T-cell (primary cell): ENCODE measurements around the gene KRT79. TPM values are rescaled to one million over a fixed set of nuclear protein-coding genes. Genes with fewer than 3 reads are reported as not detected.

Source experiments
- ATAC-seq, 4 experiments: fragments of 200-7000 bp in 3 of 4; fragments of 150-1000 bp in 1 of 4; cut with Tn5 transposase; replicated peaks in 1 of 4; 1 replicate in 3 of 4; 2 replicates in 1 of 4; pipeline ENCODE4 v1.10.0; 2021; ENCODE audit warnings: moderate library complexity in 3 of 4, mild to moderate bottlenecking in 2 of 4, moderate number of reproducible peaks in 1 of 4
- CTCF ChIA-PET, 2 donors: fragments of 300-600 bp; sonication (Branson Sonifier 250); formaldehyde crosslinking; loops; one replicate each; lab custom pipeline; 2022; ENCODE audit warnings: antibody characterized with exemption in 2 of 2; lab: Charles Lee
- POLR2A ChIA-PET, 2 donors: fragments of 300-600 bp; sonication (Branson Sonifier 250); formaldehyde crosslinking; loops; one replicate each; lab custom pipeline; 2022; ENCODE audit warnings: antibody characterized with exemption in 2 of 2; lab: Charles Lee
- DNase-seq, 35 experiments: peaks; one replicate each; pipeline versions ENCODE4 v3.0.0 to v3.0.0-alpha.2; 2013 to 2023
- H3K27ac ChIP-seq: one replicate; pipeline ENCODE4 v1.5.1; 2013; ENCODE audit warnings: low read length
- H3K27me3 ChIP-seq, 2 experiments: replicated peaks in 1 of 2; 1 replicate in 1 of 2; 2 replicates in 1 of 2; pipeline versions ENCODE4 v1.6.1 to v1.7.0; 2013; ENCODE audit warnings: low read length in 1 of 2, mixed read lengths in 1 of 2; ENCODE audit not compliant: control insufficient read depth in 2 of 2, insufficient read depth in 2 of 2; ENCODE audit errors: extremely low read depth in 1 of 2
- H3K36me3 ChIP-seq, 2 donors: 1 replicate in 1 of 2; 2 replicates in 1 of 2; pipeline versions ENCODE4 v1.6.1 to v1.7.0; 2013; ENCODE audit warnings: low read length in 1 of 2; ENCODE audit not compliant: control insufficient read depth in 2 of 2, insufficient read depth in 1 of 2; ENCODE audit errors: extremely low read depth in 1 of 2
- H3K4me1 ChIP-seq, 2 experiments: 1 replicate in 1 of 2; 2 replicates in 1 of 2; pipeline versions ENCODE4 v1.6.1 to v1.7.0; 2013; ENCODE audit warnings: low read length in 2 of 2, mixed read lengths in 1 of 2; ENCODE audit not compliant: insufficient read depth in 2 of 2, control insufficient read depth in 1 of 2; ENCODE audit errors: extremely low read depth in 1 of 2
- H3K4me3 ChIP-seq, 2 donors: 1 replicate in 1 of 2; 2 replicates in 1 of 2; pipeline versions ENCODE4 v1.5.1 to v1.7.0; 2013; ENCODE audit warnings: mild to moderate bottlenecking in 2 of 2, low read length in 1 of 2, moderate library complexity in 1 of 2; ENCODE audit not compliant: control insufficient read depth in 1 of 2; ENCODE audit errors: extremely low read depth in 1 of 2
- H3K9me3 ChIP-seq: 2 replicates; pipeline ENCODE4 v1.7.0; 2013
- H3K27ac Mint-ChIP-seq, 2 donors: one replicate each; pipeline ENCODE4 v1.8.0; 2020 to 2021; ENCODE audit warnings: mild to moderate bottlenecking in 2 of 2, mixed read lengths in 2 of 2
- H3K27me3 Mint-ChIP-seq, 2 donors: one replicate each; pipeline ENCODE4 v1.8.0; 2021 to 2022; ENCODE audit warnings: mixed read lengths in 2 of 2
- H3K36me3 Mint-ChIP-seq: one replicate; pipeline ENCODE4 v1.8.0; 2021; ENCODE audit warnings: mixed read lengths
- H3K4me1 Mint-ChIP-seq, 3 donors: one replicate each; pipeline ENCODE4 v1.8.0; 2020 to 2022; ENCODE audit warnings: mixed read lengths in 3 of 3, mild to moderate bottlenecking in 1 of 3
- H3K4me3 Mint-ChIP-seq, 3 donors: one replicate each; pipeline ENCODE4 v1.8.0; 2020 to 2022; ENCODE audit warnings: mild to moderate bottlenecking in 3 of 3, mixed read lengths in 3 of 3, moderate library complexity in 3 of 3
- H3K9me3 Mint-ChIP-seq, 3 donors: one replicate each; pipeline ENCODE4 v1.8.0; 2020 to 2022; ENCODE audit warnings: mixed read lengths in 3 of 3
- WGBS: methylation state at CpG from one replicate; pipeline ENCODE4 v1.1.5; 2013; ENCODE audit warnings: missing lambda C conversion rate; ENCODE audit not compliant: insufficient coverage; 5-methylcytosine and 5-hydroxymethylcytosine counted together
- total RNA-seq, 35 experiments: library from RNA in 6 of 35; stranded (reverse) in 6 of 35; fragments of 120-200 nt in 1 of 35; gene quantifications; one replicate each; pipeline versions ENCODE4 v1.2.1 to v1.2.4 and lab custom pipeline; 2013 to 2026

The KRT79 gene
- total RNA-seq, 5 donors from 2014 or later (not counting 1 experiment from before 2014, with no cell fraction given): 0.28 TPM; not detected in 4

DNA sequence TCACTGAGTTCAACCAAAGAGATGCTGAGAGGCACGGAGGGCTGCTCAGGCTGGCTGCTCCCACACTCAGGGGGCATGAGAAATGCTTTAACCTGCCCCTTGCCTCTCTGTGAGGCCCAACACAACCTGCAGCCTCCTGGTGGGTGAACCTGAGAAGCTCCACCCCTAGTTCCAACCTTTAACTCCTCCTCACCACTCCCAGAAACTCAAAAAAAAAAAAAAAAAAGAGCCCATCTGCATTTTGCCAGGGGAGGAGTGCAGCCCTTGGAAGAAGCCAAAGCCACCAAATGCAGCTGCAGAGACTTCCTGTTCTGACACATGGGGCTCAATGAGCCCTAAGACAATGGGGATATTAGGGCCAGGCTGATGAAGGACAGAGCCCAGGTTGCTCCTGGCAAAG, 29.1 kb downstream of the KRT79 start:
- no peaks in the 10 kb centered on the region for H3K4me1 Mint-ChIP-seq
- no peak overlapping the region for H3K4me3 Mint-ChIP-seq
- peaks cover 0 to 14% of the 10 kb centered on the region in 2 experiments for H3K27me3 ChIP-seq
- no peaks in the 10 kb centered on the region for H3K9me3 Mint-ChIP-seq
- POLR2A ChIA-PET: no interaction called here
- H3K4me3 ChIP-seq: no peak overlapping the region
- H3K36me3 Mint-ChIP-seq: no peaks in the 10 kb centered on the region
- no peak overlapping the region for H3K27ac Mint-ChIP-seq
- H3K27me3 Mint-ChIP-seq: peaks cover 0 to 6% of the 10 kb centered on the region in 2 donors
- H3K27ac ChIP-seq: no peak overlapping the region
- H3K4me1 ChIP-seq: no peaks in the 10 kb centered on the region
- no peaks in the 10 kb centered on the region for H3K9me3 ChIP-seq
- WGBS: 25% methylated on average over 1 of the region's 1 CpG
- no peak for DNase-seq
- no peak for ATAC-seq
- H3K36me3 ChIP-seq: no peaks in the 10 kb centered on the region
- CTCF ChIA-PET: no interaction called here

DNA sequence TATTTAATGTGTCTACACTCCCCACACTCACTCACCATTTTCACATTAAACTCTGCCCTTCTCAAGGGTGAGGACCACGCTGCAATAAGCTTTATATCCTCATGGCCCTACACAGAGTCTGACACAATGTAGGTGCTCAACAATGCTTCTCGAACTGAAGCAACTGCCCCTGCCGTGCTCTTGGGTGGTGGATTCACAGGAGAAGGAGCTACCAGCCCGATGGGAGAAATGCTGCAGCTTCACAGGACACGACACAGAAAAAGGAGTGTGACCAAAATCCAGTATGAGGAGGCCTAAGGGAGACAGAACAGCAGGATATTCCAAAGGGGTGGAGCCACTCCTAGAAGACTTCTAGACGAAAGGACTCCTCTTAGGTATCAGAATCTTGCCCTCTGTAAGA, 31.7 kb downstream of the KRT79 start:
- Mint-ChIP-seq H3K4me1 (no peaks in the 10 kb centered on the region), H3K36me3 (no peaks in the 10 kb centered on the region), H3K4me3 (no peak overlapping the region), H3K27me3 (peaks cover 0 to 4% of the 10 kb centered on the region in 2 donors), H3K9me3 (no peaks in the 10 kb centered on the region), H3K27ac (no peak overlapping the region)
- Histone ChIP-seq H3K27ac (no peak overlapping the region), H3K27me3 (peaks cover 0 to 11% of the 10 kb centered on the region in 2 experiments), H3K4me1 (no peaks in the 10 kb centered on the region), H3K9me3 (no peaks in the 10 kb centered on the region), H3K4me3 (no peak overlapping the region), H3K36me3 (no peaks in the 10 kb centered on the region)
- DNase-seq: no peak
- ChIA-PET POLR2A (no interaction called here), CTCF (no interaction called here)
- no peak for ATAC-seq
- WGBS: 61% methylated on average over 4 of the region's 6 CpGs

GRCh38 chr12:52801773-52802172, 32.3 kb downstream of the KRT79 start:
- Histone ChIP-seq H3K4me3 (no peak overlapping the region), H3K9me3 (no peaks in the 10 kb centered on the region), H3K27me3 (peaks cover 0 to 8% of the 10 kb centered on the region in 2 experiments), H3K4me1 (no peaks in the 10 kb centered on the region), H3K27ac (no peak overlapping the region), H3K36me3 (no peaks in the 10 kb centered on the region)
- 59% methylated on average over 2 of the region's 3 CpGs for WGBS
- Mint-ChIP-seq H3K36me3 (no peaks in the 10 kb centered on the region), H3K27ac (no peak overlapping the region), H3K27me3 (peaks cover 0 to 4% of the 10 kb centered on the region in 2 donors), H3K9me3 (no peaks in the 10 kb centered on the region), H3K4me1 (no peaks in the 10 kb centered on the region), H3K4me3 (no peak overlapping the region)
- CTCF ChIA-PET: no interaction called here
- ATAC-seq (no peak), DNase-seq (no peak)
- POLR2A ChIA-PET: no interaction called here

DNA sequence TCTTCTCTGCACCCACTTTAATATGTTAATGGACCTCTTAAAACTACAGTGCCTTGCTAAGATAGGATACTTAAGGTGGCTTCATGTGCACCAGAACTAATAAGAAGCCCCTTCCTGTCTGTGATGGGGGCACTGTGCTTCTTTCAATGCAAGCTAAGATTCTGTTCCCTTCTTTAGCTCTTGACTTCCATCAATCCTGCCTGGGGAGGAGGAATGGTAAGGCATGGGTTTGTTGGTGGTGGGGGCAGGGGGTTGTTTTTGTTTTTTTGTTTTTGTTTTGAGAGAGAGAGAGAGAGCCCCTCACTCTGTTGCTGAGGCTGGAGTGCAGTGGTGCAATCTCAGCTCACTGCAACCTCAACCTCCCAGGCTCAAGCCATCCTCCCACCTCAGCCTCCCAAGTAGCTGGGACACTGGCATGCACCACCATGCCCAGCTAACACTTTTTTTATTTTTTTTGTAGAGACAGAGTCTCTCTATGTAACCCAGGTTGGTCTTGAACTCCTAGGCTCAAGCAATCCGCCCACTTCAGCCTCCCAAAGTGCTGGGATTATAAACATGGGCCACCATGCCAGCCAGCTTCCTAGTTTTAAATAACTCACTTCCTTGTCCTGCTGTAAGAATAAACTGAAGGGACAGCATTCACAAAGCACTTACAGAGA, 33.7 kb downstream of the KRT79 start:
- Histone ChIP-seq H3K27me3 (peaks cover 0 to 10% of the 10 kb centered on the region in 2 experiments), H3K4me3 (no peak overlapping the region), H3K9me3 (no peaks in the 10 kb centered on the region), H3K36me3 (no peaks in the 10 kb centered on the region), H3K27ac (no peak overlapping the region), H3K4me1 (no peaks in the 10 kb centered on the region)
- H3K27me3 Mint-ChIP-seq: no peaks in the 10 kb centered on the region
- DNase-seq: no peak
- ChIA-PET CTCF (interaction anchor here in 1 of 2 donors (0.6 kb wide), 1 partner anchor 807 kb away, joined by 3 read pairs; no protein-coding TSS in a partner anchor), POLR2A (no interaction called here)
- ATAC-seq: no peak
- no peaks in the 10 kb centered on the region for H3K9me3 Mint-ChIP-seq
- no peaks in the 10 kb centered on the region for H3K36me3 Mint-ChIP-seq
- H3K4me3 Mint-ChIP-seq: no peak overlapping the region
- 67% methylated on average over 1 of the region's 1 CpG for WGBS
- H3K27ac Mint-ChIP-seq: no peak overlapping the region
- H3K4me1 Mint-ChIP-seq: no peaks in the 10 kb centered on the region

GRCh38 chr12:52799505-52800211, 34.5 kb downstream of the KRT79 start:
- Histone ChIP-seq H3K27ac (no peak overlapping the region), H3K27me3 (peaks cover 0 to 10% of the 10 kb centered on the region in 2 experiments), H3K4me3 (no peak overlapping the region), H3K36me3 (no peaks in the 10 kb centered on the region), H3K9me3 (no peaks in the 10 kb centered on the region), H3K4me1 (no peaks in the 10 kb centered on the region)
- Mint-ChIP-seq H3K27ac (no peak overlapping the region), H3K27me3 (no peaks in the 10 kb centered on the region), H3K9me3 (no peaks in the 10 kb centered on the region), H3K4me3 (no peak overlapping the region), H3K36me3 (no peaks in the 10 kb centered on the region), H3K4me1 (peaks cover 0 to 1% (median 0%) of the 10 kb centered on the region in 3 donors)
- ChIA-PET POLR2A (no interaction called here), CTCF (no interaction called here)
- no peak for ATAC-seq
- DNase-seq: no peak
- WGBS: 68% methylated on average over 4 of the region's 5 CpGs

GRCh38 chr12:52798671-52799504, 35.2 kb downstream of the KRT79 start:
- H3K9me3 Mint-ChIP-seq: no peaks in the 10 kb centered on the region
- no peaks in the 10 kb centered on the region for H3K36me3 Mint-ChIP-seq
- no peaks in the 10 kb centered on the region for H3K27me3 Mint-ChIP-seq
- Histone ChIP-seq H3K27me3 (peaks cover 0 to 8% of the 10 kb centered on the region in 2 experiments), H3K36me3 (no peaks in the 10 kb centered on the region), H3K4me3 (no peak overlapping the region), H3K27ac (no peak overlapping the region), H3K4me1 (no peaks in the 10 kb centered on the region), H3K9me3 (no peaks in the 10 kb centered on the region)
- 62% methylated on average over 3 of the region's 7 CpGs for WGBS
- H3K4me3 Mint-ChIP-seq: no peak overlapping the region
- no peak for DNase-seq
- CTCF ChIA-PET: no interaction called here
- no peak overlapping the region for H3K27ac Mint-ChIP-seq
- ATAC-seq: no peak
- POLR2A ChIA-PET: no interaction called here
- peaks cover 0 to 9% (median 3%) of the 10 kb centered on the region in 3 donors for H3K4me1 Mint-ChIP-seq
